GM03348 (cell line): ENCODE data around the gene BFSP1.
A peak's percentile ranks its signal among the peaks of the same experiment; 100 is the strongest.

Experiments used
- DNase-seq: peaks from one replicate; pipeline ENCODE4 v3.0.0; 2012; ENCODE audit warnings: low spot score

BFSP1 gene

DNA sequence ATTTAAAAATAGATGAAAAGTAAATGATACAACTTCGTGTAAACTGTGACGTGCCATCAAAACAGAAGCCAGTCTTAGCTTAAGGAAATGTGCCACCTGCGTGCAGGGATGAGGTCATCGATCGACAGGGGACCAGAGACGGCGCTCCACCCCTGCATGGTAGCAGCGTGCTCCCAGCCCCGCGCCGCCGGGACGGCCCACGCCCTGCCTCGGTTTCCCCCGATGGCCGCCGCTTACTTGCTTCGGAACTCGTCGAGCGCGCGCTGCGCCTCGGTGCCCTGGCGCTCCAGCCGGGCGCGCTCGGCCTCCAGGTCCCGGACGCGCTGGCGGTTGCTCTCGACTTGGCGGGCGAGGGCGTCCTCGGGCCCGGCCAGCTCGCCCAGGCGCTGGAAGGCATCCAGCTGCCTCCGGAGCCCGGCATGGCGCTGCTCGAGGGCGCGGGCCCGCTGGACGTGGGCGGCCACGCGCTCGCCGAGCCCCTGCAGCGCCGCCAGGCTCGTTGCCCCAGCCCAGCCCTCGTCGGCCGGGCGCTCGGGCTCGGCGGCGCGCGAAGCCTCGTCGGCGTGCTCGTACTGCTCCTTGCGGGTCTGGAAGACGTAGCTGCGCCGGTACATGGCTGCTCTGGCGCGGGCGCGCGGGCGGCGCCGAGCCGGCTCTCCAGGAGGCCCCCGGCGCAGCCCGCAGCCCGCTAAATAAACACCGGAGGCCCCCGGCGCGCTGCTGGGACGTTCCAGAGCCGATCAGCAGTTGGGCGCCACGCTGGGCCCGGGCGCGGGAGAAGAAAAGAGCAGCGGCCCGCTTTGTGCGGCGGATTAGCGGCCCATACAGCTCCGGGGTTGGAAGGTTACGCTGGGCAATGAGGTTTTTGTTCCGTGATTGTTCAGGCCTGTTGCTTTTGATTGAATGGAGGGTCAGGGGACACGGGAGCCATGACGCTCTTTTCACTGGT lies at the start of gene BFSP1:
BFSP1 (minus strand) TSS at position 664 of the 949 bp plus-strand sequence; CDS start at position 614, 50 bp downstream.
- peak; percentile 78 for DNase-seq

DNA sequence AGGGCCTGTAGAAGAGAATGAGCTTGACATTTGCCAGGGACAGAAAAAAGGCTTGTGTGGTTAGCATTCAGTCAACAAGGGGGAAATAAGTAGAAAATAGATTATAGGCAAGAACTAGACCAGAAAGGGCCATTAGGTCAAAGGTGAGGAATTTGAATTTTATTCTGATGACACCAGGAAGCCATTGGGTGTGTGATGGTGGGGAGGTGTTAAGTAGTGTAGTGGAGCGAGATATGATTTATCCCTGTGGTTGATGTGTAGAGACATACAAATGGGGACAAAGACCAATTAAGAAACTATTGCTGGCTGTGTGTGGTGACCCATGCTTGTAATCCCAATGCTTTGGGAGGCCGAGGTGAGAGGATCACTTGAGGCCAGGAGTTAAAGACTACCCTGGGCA lies 49.7 kb upstream of the BFSP1 start:
- no peak for DNase-seq

DNA sequence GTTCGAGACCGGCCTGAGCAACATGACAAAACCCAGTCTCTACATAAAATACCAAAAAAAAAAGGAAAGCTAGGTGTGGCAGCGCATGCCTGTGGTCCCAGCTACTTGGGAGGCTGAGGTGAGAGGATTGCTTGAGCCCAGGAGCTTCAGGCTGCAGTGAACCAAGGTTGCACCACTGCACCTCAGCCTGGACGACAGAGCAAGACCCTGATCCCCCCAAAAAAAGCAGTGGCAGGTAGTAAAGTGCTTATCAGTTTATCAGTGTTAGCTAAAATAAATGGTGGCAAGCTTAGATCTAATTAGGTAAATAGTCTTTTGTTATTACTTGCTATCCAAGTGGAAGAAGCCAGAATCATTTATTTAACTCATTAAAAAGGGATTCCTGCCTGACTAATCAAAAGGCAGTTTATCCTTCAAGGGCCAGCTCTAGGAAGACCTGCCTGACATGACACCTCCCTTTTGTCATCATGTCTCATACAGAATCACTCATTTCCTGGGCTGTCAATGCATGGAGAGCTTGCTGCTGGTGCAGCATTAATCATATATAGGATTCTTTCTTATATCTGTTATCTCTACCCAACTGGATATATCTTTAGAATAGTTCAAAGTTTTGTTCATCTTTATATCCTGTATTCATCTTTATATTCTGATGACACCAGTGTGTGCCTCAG lies 48.3 kb upstream of the BFSP1 start:
- DNase-seq, result no peak

DNA sequence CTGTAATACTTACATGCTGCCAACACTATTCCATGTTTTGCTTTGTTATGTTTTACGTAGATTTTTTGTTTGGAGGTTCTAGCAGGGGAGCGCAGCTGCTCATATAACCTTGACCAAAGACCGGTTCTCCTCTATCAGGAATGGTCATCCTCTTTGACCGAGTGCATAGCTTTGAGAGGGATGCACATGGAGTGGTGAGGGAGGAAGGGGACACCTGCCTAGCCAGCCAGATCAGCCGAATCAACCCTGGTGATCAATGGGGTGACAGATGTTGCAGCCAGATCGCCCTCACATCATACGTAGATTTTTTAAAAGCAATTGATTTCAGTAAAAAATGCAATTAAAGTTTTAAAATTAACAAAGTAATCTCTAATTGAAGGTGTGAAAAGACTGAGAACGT lies 45.0 kb upstream of the BFSP1 start:
- no peak for DNase-seq

DNA sequence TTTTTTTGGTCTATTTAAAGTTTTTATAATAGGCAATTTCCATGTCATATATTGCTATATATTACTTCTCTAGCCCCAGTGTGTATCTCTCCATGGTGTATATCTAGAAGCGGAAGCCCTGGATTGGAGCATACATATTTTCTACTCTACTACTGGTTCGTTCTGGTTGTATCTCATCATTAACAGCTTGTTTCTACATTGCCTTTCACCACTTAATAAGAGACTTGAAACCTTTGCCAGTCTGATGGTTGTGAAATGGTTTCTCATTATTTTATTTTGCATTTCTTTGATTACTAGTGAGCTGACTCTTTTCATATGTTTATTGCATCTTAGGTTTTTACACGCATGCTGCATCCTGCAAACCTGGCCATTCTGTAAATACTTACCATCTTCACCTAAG lies 42.3 kb upstream of the BFSP1 start:
- DNase-seq, result no peak

DNA sequence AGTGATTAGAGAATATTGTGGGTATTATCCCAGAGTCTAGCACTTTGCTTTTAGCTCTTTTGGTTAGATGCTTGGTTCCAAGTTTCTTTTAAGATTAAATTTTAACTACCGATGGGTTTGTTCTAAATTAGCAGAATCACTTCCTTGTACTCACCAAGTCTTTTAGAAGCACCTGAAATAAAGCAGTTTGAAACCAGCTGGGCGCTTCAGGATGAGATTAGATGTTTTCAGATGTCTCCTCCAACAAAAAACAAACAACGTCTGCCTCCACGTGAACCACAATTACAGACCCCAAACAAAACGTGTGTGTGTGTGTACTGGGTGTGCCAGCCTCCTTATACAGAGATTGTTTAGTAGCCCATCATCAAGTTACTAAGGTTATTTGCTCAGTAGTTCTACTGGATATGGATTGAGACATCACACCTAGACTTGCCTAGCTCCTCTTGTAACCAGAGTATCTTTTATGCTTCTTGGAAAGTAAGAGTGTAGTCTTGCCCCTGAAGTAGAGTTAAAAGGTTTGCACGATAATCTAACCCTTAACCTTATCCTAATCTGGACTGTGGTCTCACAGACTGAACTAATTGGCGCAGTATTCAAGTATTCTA lies 41.0 kb upstream of the BFSP1 start:
- no peak for DNase-seq

DNA sequence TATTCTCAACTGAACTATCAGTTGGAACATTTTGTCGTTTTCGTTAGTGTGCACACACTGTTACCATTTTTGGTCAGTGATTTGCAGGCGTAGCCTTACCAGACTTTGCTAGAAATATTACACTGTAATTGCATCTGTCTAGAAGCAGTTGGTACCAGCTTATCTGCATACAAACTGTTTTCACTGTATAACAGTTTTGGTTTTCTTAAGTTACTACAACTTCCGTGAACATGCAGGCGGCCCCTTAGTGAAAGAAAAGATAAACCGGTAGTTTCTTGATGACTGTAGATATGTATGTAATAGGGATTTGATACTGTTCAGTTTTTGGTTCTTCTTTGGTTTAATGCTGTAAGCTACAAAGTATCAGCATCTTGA lies 40.0 kb upstream of the BFSP1 start:
- no peak for DNase-seq

DNA sequence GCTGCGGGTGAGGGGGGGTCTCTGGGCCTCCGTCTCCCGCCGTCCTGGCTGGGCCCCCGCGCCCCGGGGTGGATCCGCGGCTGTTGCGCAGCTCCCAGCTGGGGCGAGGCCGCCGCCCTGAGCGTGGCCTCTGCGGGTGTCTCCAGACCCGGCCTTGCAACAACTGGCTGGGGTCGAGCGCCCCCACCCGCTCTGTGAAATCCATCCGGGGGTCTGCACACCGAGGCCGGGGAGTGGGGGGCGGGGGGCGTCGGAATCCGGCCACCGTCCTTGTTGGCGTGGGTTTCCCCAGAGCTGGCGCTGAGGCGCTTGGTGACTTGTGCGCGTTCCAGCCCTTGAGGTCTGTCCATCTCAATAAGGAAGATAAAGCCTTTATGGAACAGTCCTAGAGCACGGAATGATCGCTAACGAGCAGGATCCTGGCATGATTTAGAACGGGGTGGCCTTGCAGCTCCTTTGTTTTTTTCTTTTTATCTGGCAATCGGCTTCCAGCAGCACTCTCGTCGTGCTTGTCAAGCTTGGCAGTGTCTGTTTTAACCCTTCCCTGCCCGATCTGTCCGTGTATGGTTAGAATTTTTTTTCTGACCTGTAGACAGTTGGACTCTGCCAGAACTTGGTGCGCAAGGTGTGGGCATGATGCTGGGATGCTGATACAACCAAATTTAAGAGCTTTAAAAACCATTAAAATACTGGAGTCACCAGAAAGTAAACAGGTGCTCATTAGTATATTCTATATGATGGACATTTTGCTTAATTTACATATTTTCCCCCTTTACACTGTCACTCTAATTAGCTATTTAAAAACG lies 39.4 kb upstream of the BFSP1 start:
- peak; percentile 37 for DNase-seq

DNA sequence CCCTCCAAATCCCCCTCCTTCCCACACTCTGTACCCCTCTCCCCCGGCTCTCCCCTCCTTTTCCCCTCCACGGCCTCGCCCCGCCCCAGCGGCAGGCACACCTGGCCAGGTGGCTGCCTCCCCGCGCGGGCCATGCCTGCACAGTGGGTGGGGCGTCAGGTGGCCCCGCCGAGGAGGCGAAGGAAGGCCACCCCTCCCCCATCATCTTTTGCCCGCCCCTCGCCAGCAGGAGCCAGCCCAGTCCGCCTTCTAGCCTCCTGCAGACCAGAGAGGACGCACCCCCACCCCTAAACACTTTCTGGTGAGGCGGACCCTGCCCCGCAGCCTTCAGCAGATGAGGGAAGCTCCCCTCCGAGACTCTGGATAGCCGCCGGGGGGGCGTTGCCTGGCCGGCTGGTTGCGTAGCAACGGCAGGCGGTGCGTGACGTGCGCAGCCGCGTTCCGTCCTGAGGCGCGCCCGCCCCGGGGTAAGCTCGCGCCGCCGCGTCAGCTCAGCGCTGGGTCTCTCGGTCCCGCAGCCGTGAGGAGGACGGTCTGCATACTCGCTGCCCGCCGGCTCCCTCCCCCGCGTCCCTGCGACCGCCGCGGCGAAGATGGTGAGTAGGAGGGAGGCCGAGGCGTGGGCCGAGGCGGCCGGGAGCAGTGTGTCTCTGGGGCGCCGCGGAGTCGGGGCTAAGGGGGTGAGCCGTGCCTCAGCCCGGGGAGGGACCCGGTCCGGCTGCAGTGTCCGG lies 38.6 kb upstream of the BFSP1 start, which contains the start of gene DSTN:
DSTN (plus strand) TSS at position 460 of the 731 bp plus-strand sequence; CDS start at position 594, 134 bp downstream.
- peak; percentile 97 for DNase-seq

DNA sequence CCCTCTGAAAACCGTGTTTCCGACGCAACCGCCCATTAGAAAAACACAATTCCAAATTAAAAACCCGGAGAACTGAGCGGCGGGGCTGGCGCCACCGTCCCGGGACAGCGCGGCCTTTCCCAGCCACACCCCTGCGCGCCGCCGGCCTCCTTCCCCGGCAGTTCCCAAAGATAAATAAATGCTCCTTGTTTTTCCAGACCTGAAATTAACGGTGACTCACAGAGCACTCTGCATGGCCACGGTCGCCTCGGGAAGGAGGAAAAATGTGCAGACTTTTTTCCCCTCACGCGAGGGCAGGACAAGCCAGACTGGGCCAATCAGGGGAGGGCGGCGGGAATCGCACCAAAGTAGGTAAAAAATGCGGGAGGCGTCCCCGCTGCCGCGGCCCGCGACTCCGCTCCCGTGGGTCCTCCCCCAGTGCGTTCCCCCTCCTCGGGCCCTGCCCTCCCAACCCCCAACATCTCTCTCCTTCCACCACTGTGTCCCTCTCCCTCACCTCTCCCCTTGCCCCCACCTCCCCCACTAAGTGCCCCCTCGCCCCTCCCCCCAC lies 37.9 kb upstream of the BFSP1 start:
- peak; percentile 92 for DNase-seq

DNA sequence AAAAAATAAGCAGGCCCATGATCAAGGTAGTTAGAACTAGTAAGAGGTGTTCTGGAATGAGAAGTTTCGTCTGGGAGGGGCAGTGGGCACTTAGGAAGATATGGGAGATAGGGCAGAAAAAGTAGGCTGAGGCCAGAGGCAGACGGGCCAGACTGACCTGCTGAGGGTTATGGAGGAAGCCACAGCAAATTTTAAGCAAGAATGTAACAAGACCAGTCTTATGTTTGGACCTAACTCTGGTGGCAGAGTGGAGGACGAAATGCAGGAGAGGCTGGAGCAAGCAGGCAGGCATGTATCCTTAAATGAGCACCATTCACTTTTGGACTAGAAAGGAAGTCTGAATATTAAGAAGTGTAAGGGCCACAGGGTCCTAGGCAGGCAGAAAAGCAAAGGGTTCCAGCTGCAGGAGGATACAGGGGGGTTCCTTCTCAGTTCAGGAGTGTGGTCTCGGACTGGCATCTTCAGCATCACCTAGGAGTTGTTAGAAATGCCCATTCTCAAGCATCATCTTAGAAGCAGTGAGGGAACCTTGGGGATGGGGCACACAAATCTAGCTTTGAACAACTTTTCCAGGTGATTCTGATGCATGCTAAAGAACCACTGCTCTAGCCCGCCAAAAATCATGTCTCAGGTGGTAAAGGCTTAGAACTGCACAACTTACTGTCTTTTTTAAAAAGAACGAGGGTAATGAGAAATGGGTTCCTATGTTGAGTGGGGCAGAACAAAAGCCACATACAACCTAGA lies 37.0 kb upstream of the BFSP1 start:
- no peak for DNase-seq

DNA sequence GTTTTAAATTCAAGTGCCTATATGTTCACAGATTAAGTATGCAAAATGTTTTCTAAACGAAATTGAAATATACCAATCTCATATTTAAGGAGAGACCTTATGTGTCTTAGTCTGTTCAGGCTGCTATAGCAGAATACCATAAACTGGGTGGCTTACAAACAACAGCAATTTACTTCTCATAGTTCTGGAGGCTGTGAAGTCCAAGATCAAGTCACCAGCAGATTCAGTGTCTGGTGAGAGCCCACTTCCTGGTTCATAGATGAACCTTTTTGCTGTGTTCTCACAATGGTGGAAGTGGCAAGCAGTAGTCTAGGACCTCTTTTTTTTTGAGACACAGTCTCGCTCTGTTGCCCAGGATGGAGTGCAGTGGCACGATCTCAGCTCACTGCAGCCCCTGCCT lies 35.2 kb upstream of the BFSP1 start:
- DNase-seq, result no peak

DNA sequence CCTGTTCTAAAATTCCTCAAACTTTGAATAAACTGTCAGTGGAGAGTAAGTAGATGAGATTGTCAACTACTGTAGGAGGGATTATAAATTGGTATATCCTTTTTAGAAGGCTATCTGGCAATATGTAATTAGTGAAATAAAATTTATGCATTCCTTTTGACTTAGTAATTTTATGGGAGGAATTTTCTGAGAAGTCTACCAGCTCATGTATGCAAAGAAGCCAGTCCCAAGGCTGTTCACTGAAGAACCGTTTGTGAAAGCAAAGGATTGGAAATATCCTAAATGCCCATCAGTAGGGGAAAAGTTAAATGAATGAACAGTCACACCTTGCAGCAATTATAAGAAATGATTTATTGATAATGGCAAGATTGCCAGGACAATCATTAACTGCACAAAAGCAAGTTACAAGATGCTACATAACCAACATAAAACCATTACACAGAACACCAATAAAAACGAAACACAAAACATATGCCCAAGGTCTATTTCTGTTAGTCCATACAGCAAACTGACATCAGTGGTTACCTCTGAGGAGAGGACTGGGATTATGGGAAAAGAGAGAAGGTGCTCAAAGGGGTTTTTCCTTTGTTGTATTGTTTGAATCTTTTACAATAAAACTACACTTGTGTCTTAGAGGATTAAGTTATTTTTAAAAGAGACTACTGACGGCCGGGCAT lies 34.1 kb upstream of the BFSP1 start:
- DNase-seq, result peak; percentile 48

DNA sequence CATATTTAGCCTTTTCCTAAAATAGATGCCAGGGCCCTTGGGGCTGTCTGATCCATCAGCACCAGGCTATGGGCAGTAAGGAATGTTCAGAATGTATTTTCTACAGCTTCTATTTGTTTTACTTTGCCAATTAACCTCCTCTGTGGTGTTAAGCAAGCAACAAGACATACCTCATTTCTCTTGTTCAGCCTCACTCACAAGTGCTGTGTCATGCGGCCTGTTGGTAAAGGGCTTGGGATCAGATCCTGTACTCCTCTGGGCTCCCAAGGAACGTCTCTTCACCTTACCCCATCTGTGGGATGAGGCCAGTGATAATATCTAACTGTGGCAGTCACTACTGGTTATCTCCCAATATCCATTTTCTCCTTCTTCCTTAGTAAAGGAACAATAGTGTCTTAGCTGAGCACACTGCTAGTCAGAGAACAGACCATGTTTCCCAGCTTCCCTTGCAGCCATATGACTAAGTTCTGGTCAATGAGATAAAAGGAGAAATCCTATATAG lies 31.7 kb upstream of the BFSP1 start:
- peak; percentile 71 for DNase-seq

DNA sequence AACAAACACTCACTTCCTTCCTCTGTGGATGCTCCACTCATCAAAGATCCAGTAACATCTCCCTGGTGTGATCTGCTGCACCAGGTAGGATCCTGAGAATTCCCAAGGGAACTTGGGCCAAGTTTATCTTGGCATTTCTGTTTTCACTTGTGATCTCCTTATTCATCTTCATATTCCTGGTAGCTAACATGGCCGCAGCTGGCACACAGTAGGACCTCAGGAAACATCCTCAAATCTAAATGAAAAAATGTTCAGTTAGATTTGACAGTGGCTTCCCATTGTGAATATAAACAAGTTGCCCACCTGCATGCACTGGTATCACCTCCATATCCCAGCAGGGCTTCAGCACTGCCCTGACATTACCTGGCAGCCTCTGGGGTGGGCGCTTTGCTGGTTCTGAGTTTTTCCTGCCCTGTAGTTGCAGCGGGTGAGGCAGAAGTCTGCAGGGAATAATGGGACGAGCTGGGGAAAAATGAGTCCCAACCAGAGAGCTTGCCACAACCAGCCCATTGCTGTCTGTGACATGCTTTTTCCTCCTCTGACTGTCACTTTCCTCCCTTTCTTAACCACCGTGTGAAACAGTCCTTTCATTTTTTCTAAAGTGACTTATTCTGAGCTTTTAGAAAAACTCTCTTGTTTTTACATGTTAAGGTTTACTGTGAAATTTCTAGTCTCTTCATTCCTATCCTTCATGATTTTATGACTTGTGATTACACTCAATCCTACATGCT lies 29.3 kb upstream of the BFSP1 start:
- no peak for DNase-seq

DNA sequence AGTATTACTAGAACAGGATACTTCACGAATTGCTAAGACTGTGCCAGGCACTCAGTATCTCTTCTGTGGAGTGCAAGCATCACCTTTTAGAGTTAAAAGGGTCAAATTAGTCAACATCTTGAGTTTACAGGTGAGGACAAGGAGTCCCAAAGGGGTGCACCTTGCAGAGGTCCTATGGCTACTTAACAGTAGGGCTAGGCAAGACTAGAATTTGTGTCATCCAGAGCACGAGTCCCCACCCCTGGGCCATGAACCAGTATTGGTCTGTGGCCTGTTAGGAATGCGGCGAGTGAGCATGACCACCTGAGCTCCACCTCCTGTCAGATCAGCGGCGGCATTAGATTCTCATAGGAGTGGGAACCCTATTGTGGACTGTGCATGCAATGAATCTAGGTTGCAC lies 28.2 kb upstream of the BFSP1 start:
- DNase-seq, result no peak

DNA sequence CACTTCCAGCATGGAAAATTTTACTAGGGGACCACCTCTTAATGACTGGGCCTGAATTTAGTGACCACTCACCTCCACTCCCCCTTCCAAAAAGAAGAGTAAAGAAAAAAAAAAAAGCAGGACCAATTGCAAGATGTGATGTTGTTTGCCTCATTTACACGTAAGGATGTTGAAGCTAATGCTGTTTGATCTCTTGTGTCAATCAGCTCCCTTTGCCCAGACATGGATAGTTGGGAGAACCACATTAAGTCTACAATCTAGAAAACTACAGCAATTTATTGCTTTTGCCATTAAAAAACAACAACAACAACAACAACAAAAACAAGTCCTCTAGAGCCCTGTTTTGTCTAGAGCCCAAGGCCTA lies 27.7 kb upstream of the BFSP1 start:
- no peak for DNase-seq

DNA sequence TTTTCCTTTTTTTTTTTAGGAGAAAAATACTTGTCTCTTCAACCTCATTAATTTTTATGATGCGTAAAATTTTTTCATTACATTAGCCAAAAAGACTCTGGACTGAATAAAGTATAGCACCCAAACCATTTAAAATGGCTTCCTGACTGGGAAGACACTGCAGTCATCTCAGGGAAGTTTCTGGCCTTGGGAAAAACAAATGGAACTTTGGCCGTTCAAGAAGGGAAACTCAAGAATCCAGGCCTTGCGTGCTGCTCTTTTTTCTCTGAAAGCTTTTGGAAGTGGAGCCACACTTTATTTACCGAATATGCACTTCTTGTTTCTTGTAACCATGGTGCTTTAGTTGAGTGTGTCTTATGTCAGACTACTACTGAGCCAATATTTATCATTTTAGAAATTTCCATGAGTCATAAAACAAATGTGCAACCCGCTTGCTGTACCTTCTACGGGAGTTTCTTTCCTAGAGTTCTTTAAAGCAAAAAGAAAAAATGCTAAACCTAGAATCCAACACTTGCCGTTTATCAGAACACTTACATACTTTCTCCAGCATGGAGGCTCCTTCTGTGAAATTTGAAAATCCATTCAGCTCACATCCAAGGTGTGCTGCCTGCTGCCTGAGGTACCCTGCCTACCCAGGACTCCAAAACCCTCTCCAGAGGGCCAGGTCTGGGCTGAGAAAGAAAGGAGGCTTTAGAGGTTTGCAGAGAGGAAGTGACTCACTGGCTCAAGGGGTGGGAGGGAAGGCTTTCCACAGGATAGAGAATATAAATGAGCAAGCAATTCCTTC lies 27.2 kb upstream of the BFSP1 start:
- DNase-seq, result peak; percentile 71
